A549 (cell line): ENCODE measurements around the gene PNP.

Experiments
- BCL3 ChIP-seq: fragments of >200 bp; sonication (Bioruptor Twin); formaldehyde crosslinking; IDR thresholded peaks from 3 replicates; pipeline ENCODE4 v1.6.1; 2016
- CEBPB ChIP-seq, 2 experiments: fragments of >200 bp in 1 of 2; sonication (Bioruptor Twin) in 1 of 2; formaldehyde crosslinking in 1 of 2; IDR thresholded peaks; 2 replicates each; pipeline ENCODE4 v1.6.1; 2012 to 2016
- CHD2 ChIP-seq: fragments of 150-350 bp; IDR thresholded peaks from 2 replicates; pipeline ENCODE4 v1.6.1; 2014; ENCODE audit warnings: low read length; ENCODE audit not compliant: partially characterized antibody
- CTCF ChIP-seq: fragments of >200 bp; sonication (Bioruptor Twin); formaldehyde crosslinking; IDR thresholded peaks from 3 replicates; pipeline ENCODE4 v1.5.1; 2016
- MAFK ChIP-seq: fragments of 450-650 bp; IDR thresholded peaks from 2 replicates; pipeline ENCODE4 v1.6.1; 2014; ENCODE audit not compliant: partially characterized antibody
- MAX ChIP-seq: IDR thresholded peaks from 2 replicates; pipeline ENCODE4 v1.6.1; 2012
- NFE2L2 ChIP-seq: fragments of 150-350 bp; conservative IDR thresholded peaks from 2 replicates; pipeline ENCODE4 v1.6.1; 2014; ENCODE audit warnings: low read length
- POLR2A ChIP-seq: IDR thresholded peaks from 2 replicates; pipeline ENCODE4 v1.6.1; 2012; ENCODE audit warnings: mild to moderate bottlenecking, low read length
- RCOR1 ChIP-seq: fragments of 150-350 bp; IDR thresholded peaks from 2 replicates; pipeline ENCODE4 v1.6.1; 2014; ENCODE audit warnings: antibody characterized with exemption, low read length, low read depth
- REST ChIP-seq: fragments of 200-600 bp; sonication (generic); IDR thresholded peaks from 2 replicates; pipeline ENCODE4 v1.6.1; 2016; ENCODE audit warnings: antibody characterized with exemption, mild to moderate bottlenecking, moderate library complexity
- TP53 ChIP-seq: fragments of 250-450 bp; sonication (Bioruptor Pico); IDR thresholded peaks from 2 replicates; pipeline ENCODE4 v1.5.0; 2021; ENCODE audit warnings: mild to moderate bottlenecking, moderate library complexity
- ZSCAN20 ChIP-seq: fragments of 250-450 bp; sonication (Bioruptor Pico); IDR thresholded peaks from 2 replicates; pipeline ENCODE4 v1.8.0; 2022; ENCODE audit warnings: mild to moderate bottlenecking, moderate library complexity

GRCh38 chr14:20492486-20492885 lies 23.3 kb downstream of the PNP start:
- no peak for TF ChIP-seq CTCF
- TF ChIP-seq MAFK, result no peak
- TF ChIP-seq TP53 (CRISPR knock-in tag), result no peak
- no peak for TF ChIP-seq POLR2A
- no peak for TF ChIP-seq CHD2
- no peak for TF ChIP-seq NFE2L2
- TF ChIP-seq BCL3, result no peak
- TF ChIP-seq MAX, result no peak
- TF ChIP-seq REST, result no peak
- no peak for TF ChIP-seq RCOR1
- TF ChIP-seq CEBPB (IDR thresholded peaks at IDR 0.05), result no peak
- no peak for TF ChIP-seq ZSCAN20 (CRISPR knock-in tag)
